Anterior cingulate cortex (tissue), 58 donors: ENCODE data around the gene POLR2A.

Experiments
- DNase-seq, 58 donors: peaks; one replicate each; lab custom pipeline; 2025; lab: John Stamatoyannopoulos, UW

Gene POLR2A

DNA sequence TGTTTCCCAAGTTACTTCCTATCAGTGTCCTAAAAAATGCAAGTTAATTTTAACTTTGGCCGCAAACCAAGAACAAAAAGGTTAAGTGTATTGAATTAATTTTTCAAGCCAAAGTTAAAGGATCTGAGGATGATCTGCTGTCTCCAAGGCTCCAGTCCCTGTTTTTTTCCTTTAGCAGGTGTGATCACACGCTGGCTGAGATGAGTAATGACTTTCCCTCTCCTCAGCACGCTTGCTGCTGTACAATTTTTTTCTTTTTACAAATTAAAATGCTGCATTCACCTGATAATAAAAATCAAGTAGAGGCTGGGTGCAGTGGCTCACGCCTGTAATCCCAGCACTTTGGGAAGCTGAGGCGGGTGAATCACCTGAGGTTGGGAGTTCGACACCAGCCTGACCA lies 60.7 kb downstream of the POLR2A start:
- DNase-seq: no peak

DNA sequence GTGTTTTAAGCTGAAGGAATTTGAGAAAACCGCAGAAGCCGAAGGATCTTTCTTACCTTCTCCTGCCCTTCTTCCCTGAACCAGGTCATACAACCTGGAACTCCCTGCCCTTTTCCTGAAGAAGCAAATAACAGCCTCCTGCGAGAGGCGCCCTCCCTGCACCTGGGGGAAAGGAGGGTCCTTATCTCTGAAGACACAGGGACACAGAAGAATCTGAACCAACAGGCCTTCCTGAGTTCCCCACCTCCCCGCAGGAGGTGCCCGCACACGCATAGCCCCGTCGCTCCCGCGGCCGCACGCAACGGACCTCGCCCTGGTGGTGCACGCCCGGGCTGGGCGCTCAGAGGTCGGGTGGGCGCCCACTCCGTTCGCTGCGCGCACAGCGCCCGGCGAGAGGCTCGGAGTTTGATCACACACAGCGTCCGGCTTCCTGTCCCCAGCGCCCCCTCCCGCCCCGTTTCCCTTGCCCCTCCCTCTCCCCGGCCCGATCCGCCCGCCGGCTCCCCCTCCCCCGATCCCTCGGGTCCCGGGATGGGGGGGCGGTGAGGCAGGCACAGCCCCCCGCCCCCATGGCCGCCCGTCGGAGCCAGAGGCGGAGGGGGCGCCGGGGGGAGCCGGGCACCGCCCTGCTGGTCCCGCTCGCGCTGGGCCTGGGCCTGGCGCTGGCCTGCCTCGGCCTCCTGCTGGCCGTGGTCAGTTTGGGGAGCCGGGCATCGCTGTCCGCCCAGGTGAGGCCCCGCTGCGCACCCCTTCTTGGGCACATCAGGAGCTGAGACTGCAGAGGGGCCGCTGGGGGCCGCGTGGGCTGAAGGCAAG lies 64.6 kb downstream of the POLR2A start, which contains the start of gene TNFSF12:
TSS of gene TNFSF12 (plus strand) at position 474 of the 816 bp plus-strand sequence. CDS start at position 570, 96 bp downstream.
- DNase-seq: peak in 42 of 58 donors; percentile 13 to 71 (median 42)
